Measurements from ENCODE around the gene COBL.

COBL gene

GRCh38 chr7:51135576-51135975 lies 181.0 kb downstream of the COBL start:
- DNase-seq: no peak

- DNase-seq: no peak
Measured at GRCh38 chr7:51134013-51134441, 182.6 kb downstream of the COBL start.

GRCh38 chr7:51132661-51133060 lies 183.9 kb downstream of the COBL start:
- DNase-seq: no peak

- DNase-seq: no peak
Measured at GRCh38 chr7:51129527-51130472, 186.8 kb downstream of the COBL start.

- no peak for DNase-seq
Measured at GRCh38 chr7:51128545-51129435, 187.8 kb downstream of the COBL start.

- DNase-seq: no peak
Measured at GRCh38 chr7:51127618-51127904, 189.0 kb downstream of the COBL start.

- DNase-seq: no peak
Measured at GRCh38 chr7:51126813-51127617, 189.6 kb downstream of the COBL start.

- DNase-seq: no peak
Measured at GRCh38 chr7:51126324-51126723, 190.3 kb downstream of the COBL start.

- DNase-seq: no peak
Measured at GRCh38 chr7:51124321-51124720, 192.3 kb downstream of the COBL start.

GRCh38 chr7:51123322-51124019 lies 193.1 kb downstream of the COBL start:
- no peak for DNase-seq

GRCh38 chr7:51121931-51122425 lies 194.6 kb downstream of the COBL start:
- DNase-seq: no peak

GRCh38 chr7:51121036-51121790 lies 195.4 kb downstream of the COBL start:
- DNase-seq: no peak

- no peak for DNase-seq
Measured at GRCh38 chr7:51118628-51119027, 198.0 kb downstream of the COBL start.

GRCh38 chr7:51114501-51114900 lies 202.1 kb downstream of the COBL start:
- DNase-seq: no peak

- DNase-seq: no peak
Measured at GRCh38 chr7:51113962-51114361, 202.6 kb downstream of the COBL start.

GRCh38 chr7:51113560-51113959 lies 203.0 kb downstream of the COBL start:
- no peak for DNase-seq

- no peak for DNase-seq
Measured at GRCh38 chr7:51111241-51111940, 205.2 kb downstream of the COBL start.

GRCh38 chr7:51108134-51108533 lies 208.5 kb downstream of the COBL start:
- no peak for DNase-seq

GRCh38 chr7:51104278-51104677 lies 212.3 kb downstream of the COBL start:
- no peak for DNase-seq

GRCh38 chr7:51103718-51104117 lies 212.9 kb downstream of the COBL start:
- DNase-seq: no peak

GRCh38 chr7:51102828-51103227 lies 213.8 kb downstream of the COBL start:
- DNase-seq: no peak
